Lower leg skin (tissue), 4 donors: Measurements from ENCODE around the gene HGFAC. TPM values are rescaled to one million over a fixed set of nuclear protein-coding genes. Genes with fewer than 3 reads are reported as not detected.

Experiments used
- DNase-seq, 2 donors: peaks; one replicate each; pipeline ENCODE4 v3.0.0-alpha.2; 2019; ENCODE audit warnings: low spot score in 2 of 2
- H3K4me3 ChIP-seq: fragments of 200-600 bp; sonication (generic); 2 replicates; pipeline ENCODE4 v1.5.1; 2017; ENCODE audit warnings: mild to moderate bottlenecking, low read depth; ENCODE audit not compliant: poor library complexity, severe bottlenecking
- CTCF ChIP-seq, 3 donors: fragments of 450-650 bp; IDR thresholded peaks; one replicate each; pipeline ENCODE4 v1.5.1; 2016; ENCODE audit warnings: antibody characterized with exemption in 3 of 3, mild to moderate bottlenecking in 3 of 3, moderate library complexity in 2 of 3
- POLR2A ChIP-seq, 2 donors: fragments of 450-650 bp; IDR thresholded peaks; one replicate each; pipeline ENCODE4 v1.6.1; 2016 to 2017; ENCODE audit warnings: antibody characterized with exemption in 2 of 2, mild to moderate bottlenecking in 1 of 2, moderate library complexity in 1 of 2
- WGBS, 2 donors: methylation state at CpG; one replicate each; pipeline ENCODE4 v1.1.5; 2018; 5-methylcytosine and 5-hydroxymethylcytosine counted together
- intact Hi-C: fragments of 100-400 bp; cut with DNase I; formaldehyde crosslinking; loops from one replicate; pipeline ENCODE4 v1.15.0; 2023; ENCODE audit warnings: low total_unique reads
- total RNA-seq, 4 donors: library from RNA; depleted of rRNA; stranded (reverse); fragments of >200 nt; gene quantifications; one replicate each; pipeline ENCODE4 v1.1.0, GENCODE V29; 2016

HGFAC gene
- total RNA-seq, 4 donors from 2014 or later: 0.38 TPM; not detected in 3

DNA sequence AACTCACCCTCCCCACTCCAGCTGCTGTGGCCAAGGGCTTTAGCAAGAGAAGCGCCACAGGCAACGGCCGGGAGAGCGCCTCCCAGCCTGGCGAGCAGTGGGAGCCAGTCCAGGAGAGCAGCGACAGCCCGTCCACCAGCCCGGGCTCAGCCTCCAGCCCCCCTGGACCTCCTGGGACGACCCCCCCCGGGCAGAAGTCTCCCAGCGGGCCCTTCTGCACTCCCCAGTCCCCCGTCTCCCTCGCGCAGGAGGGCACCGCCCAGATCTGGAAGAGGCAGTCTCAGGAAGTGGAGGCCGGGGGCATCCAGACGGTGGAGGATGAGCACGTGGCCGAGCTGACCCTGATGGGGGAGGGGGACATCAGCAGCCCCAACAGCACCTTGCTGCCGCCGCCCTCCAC, 11.2 kb upstream of the HGFAC start:
- WGBS, 2 donors: 85 to 90% methylated on average over 15 to 17 of the region's 21 CpGs
- DNase-seq: no peak
- no peak overlapping the region for H3K4me3 ChIP-seq
- intact Hi-C loops: no loop called here
- TF ChIP-seq POLR2A (IDR thresholded peaks at IDR 0.05) (no peak), CTCF (IDR thresholded peaks at IDR 0.05) (no peak)

DNA sequence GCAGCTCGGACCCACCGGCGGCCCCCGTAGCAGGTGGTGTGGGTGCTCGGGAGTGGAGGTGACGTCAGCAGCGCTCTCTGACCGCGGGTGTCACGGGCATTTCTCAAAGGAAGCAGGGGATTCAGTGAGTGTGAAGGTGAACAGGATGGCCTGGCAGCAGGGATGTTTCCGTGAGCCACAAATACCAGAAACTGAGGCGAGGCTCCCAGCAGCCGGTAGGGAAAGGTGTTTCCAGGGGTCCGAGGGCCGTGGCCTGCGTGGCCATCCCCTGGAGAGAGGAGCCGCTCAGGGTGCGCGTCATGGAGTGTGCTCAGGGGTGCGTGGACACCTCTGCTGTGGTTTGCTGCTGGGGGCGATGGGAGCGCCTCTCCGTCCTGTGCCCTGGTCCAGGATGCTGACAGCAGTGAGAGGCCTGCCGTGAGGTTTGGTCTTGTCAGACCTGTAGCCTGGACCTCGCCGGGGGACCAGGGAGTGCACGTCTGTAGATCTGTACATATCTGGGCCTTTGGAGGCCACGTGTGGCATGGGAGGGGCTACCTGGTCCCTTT, 10.2 kb upstream of the HGFAC start:
- no peak for DNase-seq
- intact Hi-C loops: no loop called here
- 87 to 89% methylated on average over 28 of the region's 28 CpGs for WGBS, 2 donors
- TF ChIP-seq CTCF (IDR thresholded peaks at IDR 0.05) (no peak), POLR2A (IDR thresholded peaks at IDR 0.05) (no peak)
- H3K4me3 ChIP-seq: no peak overlapping the region

GRCh38 chr4:3432381-3432790, 9.4 kb upstream of the HGFAC start:
- intact Hi-C loops: no loop called here
- TF ChIP-seq CTCF (IDR thresholded peaks at IDR 0.05) (no peak), POLR2A (IDR thresholded peaks at IDR 0.05) (no peak)
- no peak overlapping the region for H3K4me3 ChIP-seq
- 74 to 88% methylated on average over 10 to 16 of the region's 16 CpGs for WGBS, 2 donors
- no peak for DNase-seq

- H3K4me3 ChIP-seq: no peak overlapping the region
- WGBS, 2 donors: 89% methylated on average over 32 of the region's 32 CpGs
- intact Hi-C loops: no loop called here
- TF ChIP-seq CTCF (IDR thresholded peaks at IDR 0.05): no peak
- TF ChIP-seq POLR2A (IDR thresholded peaks at IDR 0.05): no peak
- DNase-seq: no peak
These were observed 8.5 kb upstream of the HGFAC start for GRCh38 chr4:3433138-3433869.

GRCh38 chr4:3434881-3435685, 6.7 kb upstream of the HGFAC start:
- no peak overlapping the region for H3K4me3 ChIP-seq
- DNase-seq: no peak
- intact Hi-C loops: no loop called here
- 77 to 80% methylated on average over 5 to 15 of the region's 16 CpGs for WGBS, 2 donors
- TF ChIP-seq CTCF (IDR thresholded peaks at IDR 0.05) (no peak), POLR2A (IDR thresholded peaks at IDR 0.05) (no peak)
